ENCODE data around the gene DLG1.

DNA sequence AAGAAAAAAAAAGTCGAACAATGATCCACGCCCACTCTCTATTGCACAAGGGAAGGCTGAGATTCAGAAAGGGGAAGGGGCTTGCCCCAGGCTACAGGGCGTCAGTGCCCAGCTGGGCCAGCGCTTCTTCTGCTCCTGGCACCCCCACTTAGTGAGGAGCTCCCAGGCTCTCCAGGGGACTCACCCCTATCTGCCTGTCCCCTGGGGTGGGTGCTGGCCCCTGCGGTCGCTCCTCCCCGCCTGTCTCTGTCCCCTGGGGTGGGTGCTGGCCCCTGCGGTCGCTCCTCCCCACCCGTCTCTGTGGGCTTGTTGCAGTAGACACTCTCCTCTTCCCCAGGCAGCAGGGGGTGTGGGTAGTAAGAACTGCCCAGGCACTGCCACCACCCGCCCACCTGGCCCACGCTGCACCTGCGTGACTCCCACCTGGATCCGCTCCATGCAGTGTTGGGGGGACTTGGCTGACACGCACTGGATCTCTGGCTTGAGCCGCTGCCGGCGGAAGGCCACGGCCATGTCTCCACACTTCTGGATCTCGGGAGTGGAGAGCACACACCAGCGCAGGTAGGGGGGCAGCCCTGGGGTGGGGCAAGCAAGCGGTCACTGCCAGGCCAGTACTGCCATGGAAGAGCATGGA lies 283.4 kb downstream of the DLG1 start:
- TF ChIP-seq POLR2A (IDR thresholded peaks at IDR 0.05; ENCODE audit: low read length): no peak
- no peak for TF ChIP-seq GATA1 (IDR thresholded peaks at IDR 0.05; ENCODE audit: low read depth, low read length)
